Prostate gland (tissue), 2 donors: Measurements from ENCODE around the gene NANOG. TPM values are rescaled to one million over a fixed set of nuclear protein-coding genes. Genes with fewer than 3 reads are reported as not detected.
"Not testable (repeated sequence)": the region's sequence is repeated elsewhere in the genome, so short reads cannot be mapped to it uniquely, and the experiment has no call there.

Source experiments
- DNase-seq: peaks from one replicate; pipeline ENCODE4 v3.0.0-alpha.2; 2019; ENCODE audit warnings: low spot score
- H3K27ac ChIP-seq, 2 donors: fragments of 200-600 bp; sonication (generic); 2 replicates each; pipeline ENCODE4 v1.5.1; 2017 to 2019
- H3K27me3 ChIP-seq: fragments of 200-600 bp; sonication (generic); replicated peaks from 2 replicates; pipeline ENCODE4 v1.5.1; 2019; ENCODE audit not compliant: insufficient read depth
- H3K36me3 ChIP-seq, 2 donors: fragments of 200-600 bp; sonication (generic); 1 replicate in 1 of 2; 2 replicates in 1 of 2; pipeline versions ENCODE4 v1.5.1 to v1.8.1; 2017 to 2019
- H3K4me1 ChIP-seq: fragments of 200-600 bp; sonication (generic); replicated peaks from 2 replicates; pipeline ENCODE4 v1.5.1; 2019
- H3K4me3 ChIP-seq, 2 donors: fragments of 200-600 bp; sonication (generic); 2 replicates each; pipeline ENCODE4 v1.5.1; 2017 to 2019
- H3K9me3 ChIP-seq: fragments of 200-600 bp; sonication (generic); 2 replicates; pipeline ENCODE4 v1.5.1; 2017
- POLR2A ChIP-seq: fragments of 450-650 bp; IDR thresholded peaks from one replicate; pipeline ENCODE4 v1.6.1; 2016; ENCODE audit warnings: antibody characterized with exemption, mild to moderate bottlenecking
- POLR2AphosphoS5 ChIP-seq: sonication (generic); formaldehyde crosslinking; IDR thresholded peaks from one replicate; pipeline ENCODE4 v1.6.1; 2017; ENCODE audit warnings: antibody characterized with exemption
- WGBS: methylation state at CpG from one replicate; pipeline ENCODE4 v1.1.5; 2018; 5-methylcytosine and 5-hydroxymethylcytosine counted together
- intact Hi-C: fragments of 100-400 bp; cut with DNase I; formaldehyde crosslinking; loops from one replicate; pipeline ENCODE4 v1.14.2; 2022
- total RNA-seq, 2 donors: library from RNA; depleted of rRNA; stranded (reverse); fragments of >200 nt; gene quantifications; one replicate each; pipeline ENCODE4 v1.1.0, GENCODE V29; 2016
- TF ChIP-seq, protein P1 (sequence below), 4 experiments: fragments of 200-600 bp in 2 of 4; fragments of 450-650 bp in 2 of 4; sonication (generic) in 2 of 4; IDR thresholded peaks; 1 replicate in 3 of 4; 2 replicates in 1 of 4; pipeline ENCODE4 v1.5.1; 2016 to 2019; ENCODE audit warnings: antibody characterized with exemption in 4 of 4, mild to moderate bottlenecking in 2 of 4, moderate library complexity in 2 of 4

Gene NANOG
- total RNA-seq, 2 donors from 2014 or later, result 0.05 to 0.23 TPM

DNA sequence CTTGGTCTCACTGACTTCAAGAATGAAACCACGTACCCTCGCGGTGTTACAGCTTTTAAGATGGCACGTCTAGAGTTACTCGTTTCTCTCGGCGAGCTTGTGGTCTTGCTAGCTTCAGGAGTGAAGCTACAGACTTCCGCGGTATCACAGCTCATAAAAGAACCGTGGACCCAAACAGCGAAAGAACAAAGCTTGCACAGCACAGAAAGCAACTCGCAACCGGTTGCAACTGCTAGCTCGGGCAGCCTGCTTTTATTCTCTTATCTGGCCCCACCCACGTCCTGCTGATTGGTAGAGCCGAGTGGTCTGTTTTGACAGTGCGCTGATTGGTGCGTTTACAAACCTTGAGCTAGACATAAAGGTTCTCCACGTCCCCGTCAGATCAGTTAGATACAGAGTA is 37.8 kb upstream of the NANOG start:
- Histone ChIP-seq H3K4me3 (no peak overlapping the region), H3K9me3 (no peaks in the 10 kb centered on the region), H3K36me3 (no peaks in the 10 kb centered on the region), H3K4me1 (no peaks in the 10 kb centered on the region), H3K27me3 (no peaks in the 10 kb centered on the region), H3K27ac (no peak overlapping the region)
- 89% methylated on average over 20 of the region's 20 CpGs for WGBS
- intact Hi-C loops, result no loop called here
- no peak for DNase-seq
- no peak for TF ChIP-seq POLR2A
- TF ChIP-seq, protein P1, sequence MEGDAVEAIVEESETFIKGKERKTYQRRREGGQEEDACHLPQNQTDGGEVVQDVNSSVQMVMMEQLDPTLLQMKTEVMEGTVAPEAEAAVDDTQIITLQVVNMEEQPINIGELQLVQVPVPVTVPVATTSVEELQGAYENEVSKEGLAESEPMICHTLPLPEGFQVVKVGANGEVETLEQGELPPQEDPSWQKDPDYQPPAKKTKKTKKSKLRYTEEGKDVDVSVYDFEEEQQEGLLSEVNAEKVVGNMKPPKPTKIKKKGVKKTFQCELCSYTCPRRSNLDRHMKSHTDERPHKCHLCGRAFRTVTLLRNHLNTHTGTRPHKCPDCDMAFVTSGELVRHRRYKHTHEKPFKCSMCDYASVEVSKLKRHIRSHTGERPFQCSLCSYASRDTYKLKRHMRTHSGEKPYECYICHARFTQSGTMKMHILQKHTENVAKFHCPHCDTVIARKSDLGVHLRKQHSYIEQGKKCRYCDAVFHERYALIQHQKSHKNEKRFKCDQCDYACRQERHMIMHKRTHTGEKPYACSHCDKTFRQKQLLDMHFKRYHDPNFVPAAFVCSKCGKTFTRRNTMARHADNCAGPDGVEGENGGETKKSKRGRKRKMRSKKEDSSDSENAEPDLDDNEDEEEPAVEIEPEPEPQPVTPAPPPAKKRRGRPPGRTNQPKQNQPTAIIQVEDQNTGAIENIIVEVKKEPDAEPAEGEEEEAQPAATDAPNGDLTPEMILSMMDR (IDR thresholded peaks at IDR 0.05), result no peak
- no peak for TF ChIP-seq POLR2AphosphoS5

DNA sequence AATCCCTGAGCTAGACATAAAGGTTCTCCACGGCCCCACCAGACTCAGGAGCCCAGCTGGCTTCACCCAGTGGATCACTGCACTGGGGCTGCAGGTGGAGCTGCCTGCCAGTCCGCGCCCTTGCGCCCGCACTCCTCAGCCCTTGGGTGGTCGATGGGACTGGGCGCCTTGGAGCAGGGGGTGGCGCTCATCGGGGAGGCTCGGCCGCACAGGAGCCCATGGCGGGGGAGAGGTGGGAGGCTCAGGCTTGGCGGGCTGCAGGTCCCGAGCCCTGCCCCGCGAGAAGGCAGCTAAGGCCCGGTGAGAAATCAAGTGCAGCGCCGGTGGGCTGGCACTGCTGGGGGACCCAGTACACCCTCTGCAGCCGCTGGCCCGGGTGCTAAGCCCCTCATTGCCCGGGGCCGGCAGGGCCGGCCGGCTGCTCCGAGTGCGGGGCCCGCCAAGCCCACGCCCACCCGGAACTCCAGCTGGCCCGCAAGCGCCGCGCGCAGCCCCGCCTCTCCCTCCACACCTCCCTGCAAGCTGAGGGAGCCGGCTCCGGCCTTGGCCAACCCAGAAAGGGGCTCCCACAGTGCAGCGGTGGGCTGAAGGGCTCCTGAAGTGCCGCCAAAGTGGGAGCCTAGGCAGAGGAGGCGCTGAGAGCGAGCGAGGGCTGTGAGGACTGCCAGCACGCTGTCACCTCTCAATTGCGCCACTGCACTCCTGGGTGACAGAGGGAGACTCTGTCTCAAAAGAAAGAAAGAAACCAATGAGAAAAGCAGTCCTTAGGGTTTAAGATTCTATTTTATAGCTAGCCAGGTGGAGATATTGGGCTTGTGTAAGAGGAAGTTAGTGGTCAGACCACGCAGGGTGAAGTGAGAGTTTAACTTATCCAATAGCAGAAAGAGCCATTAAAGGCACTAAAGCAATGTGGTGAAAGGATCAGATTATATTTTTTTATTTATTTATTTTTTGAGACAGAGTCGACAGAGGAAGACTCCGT is 37.0 kb upstream of the NANOG start:
- not testable (repeated sequence) for H3K36me3 ChIP-seq

DNA sequence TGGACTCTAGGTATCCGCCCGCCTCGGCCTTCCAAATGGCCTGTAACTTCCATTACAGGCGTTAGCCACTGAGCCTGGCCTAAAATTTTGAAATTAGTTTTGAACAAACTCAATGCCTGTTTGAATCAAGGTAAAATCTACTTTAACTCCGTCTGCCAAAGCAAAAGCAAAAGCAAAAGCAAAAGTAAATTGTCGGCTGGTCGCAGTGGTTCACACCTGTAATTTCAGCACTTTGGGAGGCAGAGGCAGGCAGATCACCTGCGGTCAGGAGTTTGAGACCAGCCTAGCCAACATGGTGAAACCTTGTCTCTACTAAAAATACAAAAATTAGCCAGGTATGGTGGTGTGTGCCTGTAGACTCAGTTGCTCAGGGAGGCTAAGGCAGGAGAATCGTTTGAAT is 33.5 kb upstream of the NANOG start:
- H3K4me1 ChIP-seq, H3K27me3 ChIP-seq, H3K36me3 ChIP-seq, H3K4me3 ChIP-seq, intact Hi-C loops, H3K9me3 ChIP-seq, DNase-seq, H3K27ac ChIP-seq: not testable (repeated sequence)
- WGBS, result 93% methylated on average over 9 of the region's 9 CpGs

More for the DNA sequence above, 37.0 kb upstream of the NANOG start:
- intact Hi-C loops, H3K9me3 ChIP-seq, DNase-seq, H3K27me3 ChIP-seq, H3K27ac ChIP-seq, H3K4me3 ChIP-seq, H3K4me1 ChIP-seq: not testable (repeated sequence)
- 93% methylated on average over 41 of the region's 48 CpGs for WGBS

DNA sequence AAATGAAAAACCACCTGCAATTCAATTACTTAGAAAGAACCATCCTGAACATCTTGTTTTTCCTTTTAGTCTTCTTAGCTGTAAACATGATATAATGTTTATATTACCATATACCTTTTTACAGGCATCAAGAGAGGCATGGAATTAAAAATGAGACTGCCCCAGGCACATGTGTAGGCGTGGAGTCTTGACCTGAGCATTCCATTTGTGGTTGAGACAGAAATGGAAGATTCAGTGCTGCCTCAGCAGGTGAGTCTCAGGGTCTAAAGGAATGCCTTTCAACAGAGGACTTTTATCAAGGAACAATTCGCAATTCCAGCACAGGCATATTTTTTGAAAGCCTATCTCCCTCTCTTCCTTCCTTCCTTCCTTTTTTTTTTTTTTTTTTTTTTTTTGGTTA is 32.2 kb upstream of the NANOG start:
- H3K36me3 ChIP-seq, result no peaks in the 10 kb centered on the region
- TF ChIP-seq, protein P1 (IDR thresholded peaks at IDR 0.05), result no peak
- no peak for TF ChIP-seq POLR2AphosphoS5
- TF ChIP-seq POLR2A, result no peak
- intact Hi-C loops, result no loop called here
- WGBS, result 49% methylated on average over 2 of the region's 2 CpGs
- H3K4me3 ChIP-seq, result no peak overlapping the region
- H3K9me3 ChIP-seq, result no peaks in the 10 kb centered on the region
- no peaks in the 10 kb centered on the region for H3K4me1 ChIP-seq
- DNase-seq, result no peak
- H3K27me3 ChIP-seq, result no peaks in the 10 kb centered on the region
- H3K27ac ChIP-seq, result no peak overlapping the region

DNA sequence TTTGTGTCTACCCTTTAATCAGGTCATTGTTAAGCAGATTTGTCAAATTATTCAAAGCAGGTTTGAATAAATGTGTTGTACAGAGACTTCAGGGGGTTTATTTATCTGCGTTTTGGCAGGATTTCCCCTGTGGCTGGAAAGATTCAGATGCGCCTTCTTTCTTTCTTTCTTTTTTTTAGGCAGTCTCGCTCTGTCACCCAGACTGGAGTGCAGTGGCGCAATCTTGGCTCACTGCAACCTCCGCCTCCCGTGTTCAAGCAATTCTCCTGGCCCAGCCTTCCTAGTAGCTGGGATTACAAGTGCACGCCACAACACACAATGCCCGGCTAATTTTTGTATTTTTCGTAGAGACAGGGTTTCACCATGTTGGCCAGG is 30.4 kb upstream of the NANOG start:
- TF ChIP-seq POLR2A (no peak), POLR2AphosphoS5 (no peak)
- TF ChIP-seq, protein P1 (IDR thresholded peaks at IDR 0.05), result no peak
- intact Hi-C loops, result no loop called here
- Histone ChIP-seq H3K9me3 (no peaks in the 10 kb centered on the region), H3K4me1 (no peaks in the 10 kb centered on the region), H3K4me3 (no peak overlapping the region), H3K36me3 (no peaks in the 10 kb centered on the region), H3K27ac (no peak overlapping the region), H3K27me3 (no peaks in the 10 kb centered on the region)
- WGBS, result 58% methylated on average over 9 of the region's 9 CpGs
- DNase-seq, result no peak

DNA sequence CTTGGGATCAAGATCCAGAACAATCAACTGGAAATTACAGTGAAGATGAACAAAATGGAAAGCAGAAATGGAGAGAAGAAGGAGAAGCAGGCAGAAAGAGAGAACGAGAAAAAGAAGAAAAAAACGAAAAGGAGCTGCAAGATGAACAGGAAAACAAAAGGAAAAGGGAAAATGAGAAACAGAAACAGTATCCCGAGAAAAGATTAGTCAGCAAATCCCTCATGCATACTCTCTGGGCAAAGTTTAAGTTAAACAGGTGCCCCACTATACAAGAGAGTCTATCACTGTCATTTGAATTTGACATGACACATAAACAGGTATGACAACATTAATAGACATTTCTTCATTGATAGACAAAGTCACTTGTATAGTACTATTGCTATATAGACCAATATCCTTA is 19.2 kb upstream of the NANOG start:
- Histone ChIP-seq H3K36me3 (no peaks in the 10 kb centered on the region), H3K4me1 (no peaks in the 10 kb centered on the region), H3K27me3 (no peaks in the 10 kb centered on the region), H3K9me3 (no peaks in the 10 kb centered on the region), H3K27ac (no peak overlapping the region), H3K4me3 (no peak overlapping the region)
- intact Hi-C loops, result no loop called here
- 77% methylated on average over 3 of the region's 3 CpGs for WGBS
- no peak for TF ChIP-seq POLR2A
- TF ChIP-seq, protein P1 (IDR thresholded peaks at IDR 0.05), result no peak
- no peak for TF ChIP-seq POLR2AphosphoS5
- no peak for DNase-seq
